ENCODE data around the gene EPHA4.

EPHA4 gene

DNA sequence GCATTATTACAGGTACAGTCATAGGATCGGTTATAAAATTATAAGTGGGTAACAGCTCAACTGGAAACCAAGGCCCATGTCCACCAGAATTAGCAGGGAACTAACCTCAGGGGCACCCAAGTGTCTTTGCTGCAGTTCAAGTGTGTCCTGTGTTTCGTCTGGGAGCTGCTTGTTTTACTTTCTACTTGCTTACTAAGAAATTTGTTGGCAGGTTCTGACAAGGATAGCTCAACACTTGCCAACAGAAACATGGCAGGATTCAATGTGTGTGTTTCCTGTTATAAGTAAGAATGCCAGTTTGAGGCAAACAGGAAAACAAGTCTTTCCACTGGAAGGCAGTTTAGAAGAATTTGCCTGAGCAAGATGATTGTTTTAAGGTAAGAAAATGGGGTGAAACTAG is 104.5 kb downstream of the EPHA4 start:
- DNase-seq = no peak

DNA sequence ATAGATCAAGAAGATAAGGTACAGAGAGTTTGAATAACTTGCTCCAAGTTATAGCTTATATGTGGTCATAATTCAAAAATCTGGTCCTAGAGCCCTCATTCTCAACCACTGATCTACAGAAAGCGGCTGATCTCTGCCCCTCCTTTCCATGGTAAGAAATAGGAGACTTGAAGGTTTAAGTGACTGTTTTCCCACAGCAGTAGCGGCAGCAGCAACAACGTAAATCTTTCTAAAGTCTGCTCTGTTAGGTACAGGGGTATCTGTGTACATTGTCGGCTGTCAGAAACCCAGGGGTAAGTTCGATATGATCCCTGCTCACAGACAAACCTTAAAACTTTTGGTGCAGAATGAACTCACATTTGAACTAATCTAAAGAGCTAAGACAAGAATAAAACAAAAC is 105.4 kb downstream of the EPHA4 start:
- no peak for DNase-seq

DNA sequence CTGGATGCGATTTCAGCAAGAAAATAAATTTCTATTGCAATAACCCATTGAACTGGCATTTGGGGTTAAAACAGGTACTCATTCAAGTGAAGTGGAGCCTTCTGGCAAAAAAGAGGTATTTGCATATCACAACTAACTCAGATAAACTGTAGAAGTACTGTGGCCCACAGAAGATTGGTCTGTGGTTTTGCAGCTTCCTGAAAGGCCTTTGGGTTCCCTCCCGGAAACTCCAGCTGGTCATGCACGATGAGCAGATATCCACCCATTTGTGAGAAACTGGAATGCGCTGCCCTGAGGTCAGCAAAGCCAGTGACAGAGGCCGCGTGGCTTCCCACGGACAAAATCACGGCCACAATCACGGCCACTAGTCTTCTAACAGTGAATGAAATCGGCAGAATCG is 106.3 kb downstream of the EPHA4 start:
- DNase-seq = no peak

DNA sequence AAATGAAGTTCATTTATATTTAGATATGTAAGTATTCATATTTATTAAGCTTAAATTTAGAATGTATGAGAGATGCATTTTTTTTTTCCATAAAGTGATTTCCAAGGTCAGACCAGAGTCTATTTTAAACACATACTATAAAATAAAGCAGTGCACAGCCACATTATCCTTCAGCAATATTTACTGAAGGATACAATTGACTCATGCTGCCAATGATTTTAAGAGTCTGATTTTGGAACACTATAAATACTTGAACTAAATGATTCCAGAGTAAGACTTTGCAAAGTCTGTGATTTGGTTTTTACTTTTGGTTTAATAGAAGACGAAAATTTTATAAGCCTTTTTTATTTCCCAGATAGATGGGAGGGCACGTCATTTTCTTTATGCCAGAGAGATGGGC is 107.1 kb downstream of the EPHA4 start:
- no peak for DNase-seq

- no peak for DNase-seq
Measured at GRCh38 chr2:221463241-221463896, 108.7 kb downstream of the EPHA4 start.

GRCh38 chr2:221461901-221462300 is 110.2 kb downstream of the EPHA4 start:
- DNase-seq = no peak

DNA sequence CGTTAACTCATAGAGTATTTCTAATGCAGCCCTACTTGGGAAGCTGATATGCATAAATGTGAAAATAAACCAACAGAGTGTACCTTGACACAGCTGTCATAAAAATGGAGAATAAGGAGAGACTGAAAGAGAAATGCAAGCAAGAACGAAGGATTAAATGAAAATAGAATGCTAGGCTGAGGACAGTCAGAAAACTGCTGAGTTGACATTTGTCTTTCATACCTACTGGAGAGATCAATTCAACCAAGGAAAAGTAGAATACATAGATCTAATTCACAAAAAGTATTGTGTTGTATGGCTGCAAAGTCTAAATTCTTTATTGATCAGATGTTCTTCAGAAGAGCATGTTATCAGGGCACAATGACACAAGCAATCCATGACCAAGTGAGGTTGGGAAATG is 112.0 kb downstream of the EPHA4 start:
- DNase-seq = no peak

DNA sequence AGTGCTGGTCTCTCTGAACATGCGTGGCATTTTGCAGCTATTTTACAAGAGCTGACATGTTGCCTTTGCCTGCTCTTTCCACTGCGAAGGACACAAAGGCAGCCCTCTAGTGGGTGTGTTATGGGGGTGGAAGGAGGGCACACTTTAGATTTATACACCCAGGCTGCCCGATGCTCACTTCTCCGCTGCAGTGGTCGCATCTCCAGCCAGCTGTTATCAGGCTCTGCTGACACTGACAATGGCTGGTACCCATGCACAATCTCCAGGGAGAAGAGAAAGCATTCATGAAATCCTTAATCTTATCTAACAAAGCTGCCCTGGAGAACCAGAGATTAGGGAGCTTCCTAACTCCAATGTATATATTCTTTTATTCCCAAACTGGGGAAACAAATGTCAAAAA is 113.5 kb downstream of the EPHA4 start:
- DNase-seq = no peak

DNA sequence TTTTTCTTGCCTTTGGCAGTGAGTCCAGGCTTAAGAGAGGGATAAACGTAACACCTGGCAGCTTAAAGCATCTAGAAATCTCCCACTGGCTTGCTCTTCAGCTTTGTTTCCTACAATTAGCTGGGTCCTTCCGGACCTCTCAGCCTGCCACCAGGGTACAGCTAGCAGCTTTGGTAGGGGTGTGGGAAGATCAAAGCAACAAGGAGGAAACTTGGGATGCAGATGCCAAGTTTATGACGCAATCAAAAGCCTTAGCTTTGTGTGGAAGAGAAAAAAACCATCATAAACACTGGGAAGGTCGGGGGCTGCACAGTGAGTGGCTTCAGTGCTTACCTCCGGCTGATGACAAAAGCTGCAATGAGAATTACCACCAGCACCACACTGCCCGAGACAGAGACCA is 116.9 kb downstream of the EPHA4 start:
- DNase-seq = no peak

GRCh38 chr2:221454459-221455105 is 117.5 kb downstream of the EPHA4 start:
- DNase-seq = no peak

- no peak for DNase-seq
Measured at GRCh38 chr2:221451862-221452788, 120.0 kb downstream of the EPHA4 start.

DNA sequence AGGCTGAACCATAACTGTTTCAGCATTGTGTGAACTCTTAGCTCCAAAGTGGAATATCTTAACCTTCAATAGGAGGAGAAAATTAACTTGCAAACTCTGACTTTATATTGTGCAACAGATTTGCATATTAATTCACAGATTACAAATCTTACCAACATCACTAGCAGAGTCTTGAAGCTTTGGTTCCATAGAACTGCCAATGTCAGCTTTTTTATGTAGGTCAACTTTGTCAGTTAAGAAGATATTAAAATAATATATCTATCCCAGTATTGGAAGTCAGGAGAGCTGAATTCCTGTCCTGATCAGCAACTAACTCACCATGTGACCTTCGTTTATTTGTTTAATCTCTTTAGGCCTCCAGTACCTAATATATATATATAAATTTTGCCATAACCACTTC is 121.8 kb downstream of the EPHA4 start:
- DNase-seq = no peak

DNA sequence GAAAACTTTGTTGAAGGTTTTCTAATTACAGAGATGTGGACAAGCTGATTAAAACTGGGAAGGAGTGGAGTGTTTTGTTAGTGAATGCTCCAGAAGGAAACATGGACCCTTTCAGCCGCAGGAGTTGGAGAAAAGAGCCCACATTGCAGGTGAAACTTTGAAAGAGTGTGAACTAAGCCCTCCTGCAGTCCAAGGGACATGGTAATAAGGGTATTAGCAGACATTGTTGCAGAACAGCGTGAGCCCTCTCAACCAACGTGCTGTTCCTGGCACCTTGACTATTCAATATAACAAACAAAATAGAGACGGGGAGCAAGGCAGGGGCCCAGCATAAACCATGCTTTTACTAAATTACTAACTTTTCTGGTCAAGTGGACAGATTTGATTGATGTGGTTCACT is 122.7 kb downstream of the EPHA4 start:
- no peak for DNase-seq

DNA sequence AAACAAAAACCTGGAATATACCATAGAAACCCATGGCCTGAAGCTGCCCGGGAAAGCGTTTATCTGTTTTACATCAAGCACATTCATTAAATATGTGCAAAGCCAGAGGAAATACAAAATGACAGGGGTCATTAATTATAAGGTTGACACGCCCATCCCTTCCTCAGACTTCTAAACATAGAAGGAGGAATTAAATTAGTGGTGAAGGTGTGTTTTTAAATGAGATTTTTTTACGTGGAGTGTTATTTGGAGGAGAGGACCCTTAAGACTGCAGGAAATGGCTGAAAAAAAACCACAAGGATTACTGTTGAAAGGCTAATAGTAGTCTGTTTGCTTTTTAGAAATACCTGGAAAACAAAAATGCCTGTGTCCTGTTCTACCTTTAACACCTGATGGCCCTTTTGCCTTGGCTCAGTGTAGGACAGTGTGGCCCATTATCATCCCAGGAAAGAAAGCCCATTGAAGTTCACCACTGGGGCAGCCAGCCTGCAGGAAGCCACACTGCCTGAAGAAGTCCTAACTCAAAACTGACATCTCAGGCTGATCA is 123.2 kb downstream of the EPHA4 start:
- DNase-seq = no peak

- DNase-seq = no peak
Measured at GRCh38 chr2:221448057-221448843, 123.9 kb downstream of the EPHA4 start.

DNA sequence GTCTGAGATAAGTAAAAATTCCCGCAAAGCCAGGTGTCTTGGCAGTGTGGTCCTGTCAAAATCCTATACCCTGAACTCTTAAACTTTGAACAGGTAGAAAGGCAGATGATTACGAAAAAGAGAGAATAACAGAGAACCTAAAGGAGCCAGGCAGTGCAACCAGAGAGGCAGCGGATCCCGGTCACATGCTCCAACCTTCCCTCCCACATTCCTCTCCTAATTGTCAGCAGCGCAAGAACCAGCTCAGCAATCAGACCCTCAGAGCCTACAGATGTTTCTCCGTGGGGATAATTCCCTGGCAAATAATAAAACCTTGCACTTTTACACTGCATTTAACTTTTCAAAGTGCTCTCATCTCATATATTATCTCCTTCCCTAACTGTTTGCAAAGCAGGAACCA is 124.8 kb downstream of the EPHA4 start:
- DNase-seq = peak; percentile 81

DNA sequence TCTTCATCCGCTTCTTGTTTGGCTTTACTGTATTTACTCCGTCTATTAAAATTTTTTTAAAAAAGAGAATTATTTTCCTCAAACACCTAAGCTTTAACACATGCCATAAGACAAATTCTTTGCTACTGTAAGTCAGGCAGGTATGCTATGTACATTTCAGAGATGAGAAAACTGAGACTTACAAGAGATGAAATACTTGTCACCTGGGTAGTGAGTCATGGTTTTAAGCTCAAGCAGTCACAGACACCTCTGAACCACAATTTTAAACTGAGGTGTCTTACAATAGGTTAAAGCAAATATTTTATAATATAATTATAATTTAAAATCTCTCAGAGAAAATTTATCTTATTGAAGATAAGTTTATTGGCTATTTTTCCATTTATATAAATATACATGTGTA is 126.0 kb downstream of the EPHA4 start:
- no peak for DNase-seq

DNA sequence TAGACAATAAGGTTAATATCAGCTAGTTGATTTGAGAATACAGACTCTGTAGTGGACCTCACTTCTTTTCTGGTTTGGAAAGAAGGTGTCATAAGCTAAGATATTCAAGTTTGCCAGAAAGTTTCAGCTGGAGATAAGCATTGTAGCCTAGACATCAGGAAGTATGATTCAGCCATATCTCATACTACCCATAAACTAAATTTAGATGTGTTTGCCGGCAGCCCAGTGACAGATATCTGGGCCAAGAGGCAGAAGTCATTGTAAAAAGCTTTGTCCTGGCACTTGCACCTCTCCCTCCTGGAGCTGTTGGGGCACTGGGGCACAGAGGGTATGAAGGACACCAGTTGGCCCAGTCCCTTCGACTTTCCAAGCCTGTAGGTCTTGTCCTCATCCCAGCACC is 128.0 kb downstream of the EPHA4 start:
- DNase-seq = no peak

DNA sequence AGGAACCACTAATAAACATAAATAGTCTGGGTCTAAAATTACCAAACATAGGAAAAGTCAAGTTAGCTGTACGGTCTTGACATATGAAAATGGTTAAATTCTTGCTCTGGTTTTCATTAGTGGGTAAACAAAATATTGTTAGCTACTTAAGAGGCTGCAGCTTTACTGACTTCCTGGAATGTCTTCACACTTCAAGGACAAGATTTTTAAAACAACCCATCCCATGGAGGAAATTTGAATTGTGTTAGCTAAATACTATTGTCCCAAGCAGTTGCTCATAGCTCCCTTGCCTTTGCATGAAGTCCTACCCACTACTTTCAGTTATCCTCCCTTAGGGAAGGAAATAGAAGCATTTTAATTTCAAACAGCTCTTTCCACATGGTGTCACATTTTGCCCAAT is 128.5 kb downstream of the EPHA4 start:
- DNase-seq = no peak

GRCh38 chr2:221442128-221442527 is 130.0 kb downstream of the EPHA4 start:
- DNase-seq = no peak

- DNase-seq = no peak
Measured at GRCh38 chr2:221439761-221440479, 132.2 kb downstream of the EPHA4 start.

DNA sequence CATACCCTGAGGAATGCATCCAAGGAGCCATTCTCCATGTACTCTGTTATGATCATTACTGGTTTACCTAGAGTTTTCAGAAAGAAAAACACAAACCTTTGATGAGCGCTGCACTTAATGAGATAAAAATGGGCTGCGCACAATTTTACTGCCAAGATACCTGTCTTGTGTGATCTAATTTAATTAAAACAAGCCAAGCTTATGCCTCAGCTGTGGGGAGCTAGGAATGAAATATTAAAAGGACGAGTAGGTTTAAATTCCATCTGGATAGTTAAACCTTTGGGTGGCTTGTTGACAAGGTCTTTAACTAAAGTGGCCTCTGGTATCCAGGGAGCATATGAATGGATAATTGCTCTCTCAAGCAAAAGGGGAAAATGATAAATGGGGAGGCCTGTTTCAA is 135.0 kb downstream of the EPHA4 start:
- DNase-seq = no peak

Measured in islet precursor cell (in vitro differentiated cells).